Activated CD8-positive, alpha-beta memory T cell treated with anti-CD3 and anti-CD28 coated beads, Interleukin-2, amount 50 U/mL, for 24 hours (primary cell): ENCODE measurements around the gene PTPRF.

Experiments
- DNase-seq: peaks from one replicate; pipeline ENCODE4 v3.0.0-alpha.2; 2020; ENCODE audit errors: extremely low read depth

Gene PTPRF

DNA sequence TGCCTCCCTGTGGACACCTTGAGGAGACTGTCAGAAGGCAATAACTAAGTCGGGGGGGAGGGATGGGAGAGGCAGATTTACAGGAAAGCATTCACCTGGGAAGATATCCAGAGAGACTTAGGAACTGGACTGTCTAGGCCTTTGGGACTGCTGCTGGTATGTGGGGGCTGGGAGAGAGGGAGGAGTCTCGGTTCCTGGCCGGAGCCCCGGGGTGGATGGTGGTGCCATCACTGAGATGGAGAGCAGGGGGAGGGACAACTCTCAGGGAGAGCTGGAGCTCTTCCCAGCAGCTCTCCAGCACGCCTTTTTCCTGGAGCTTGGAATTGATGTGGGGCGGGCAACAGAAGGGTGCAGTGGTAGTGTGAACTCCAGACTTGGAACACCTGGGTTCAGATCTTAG lies 22.1 kb downstream of the PTPRF start:
- no peak for DNase-seq

DNA sequence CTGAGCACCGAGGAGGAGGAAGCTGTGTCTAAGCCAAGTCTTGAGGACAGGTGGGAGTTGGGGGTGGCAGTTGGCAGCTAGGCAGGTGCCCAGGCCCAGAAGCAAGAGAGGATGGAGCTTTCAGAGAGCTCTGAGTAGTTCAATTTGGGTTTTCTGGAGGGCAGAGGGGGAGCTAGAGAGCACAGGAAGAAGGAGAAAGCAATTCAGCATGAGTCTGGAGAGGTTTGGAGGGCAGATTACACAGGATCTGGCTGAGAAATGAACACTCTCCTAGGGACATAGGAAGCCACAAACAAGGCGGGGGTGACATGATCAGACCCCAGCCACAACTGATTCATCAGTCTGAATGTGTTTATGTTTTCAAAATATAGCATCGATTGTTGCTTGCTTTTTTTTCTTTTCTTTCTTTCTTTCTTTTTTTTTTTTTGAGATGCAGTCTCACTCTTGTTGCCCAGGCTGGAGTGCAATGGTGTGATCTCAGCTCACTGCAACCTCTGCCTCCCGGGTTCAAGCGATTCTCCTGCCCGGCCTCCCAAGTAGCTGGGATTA lies 23.8 kb downstream of the PTPRF start:
- no peak for DNase-seq

DNA sequence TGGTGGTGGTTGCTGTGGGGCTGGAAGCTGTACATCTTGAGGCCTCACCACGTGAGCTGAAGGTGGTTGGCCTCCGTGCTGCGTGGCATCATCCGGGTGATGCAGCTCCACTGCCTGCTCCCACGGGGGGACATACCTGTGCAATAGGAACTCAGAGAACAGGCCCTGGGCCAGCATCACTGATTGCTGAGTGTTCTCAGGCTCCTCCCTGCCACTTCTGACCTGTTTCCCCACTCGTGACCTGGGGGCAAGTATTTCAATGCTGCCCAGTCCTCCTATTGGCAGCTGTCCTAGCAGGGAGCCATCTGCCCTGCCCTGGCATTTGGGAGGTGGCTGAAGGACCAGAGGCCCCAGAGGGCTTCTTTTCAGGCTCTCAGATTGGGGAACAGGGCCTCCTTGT lies 26.1 kb downstream of the PTPRF start:
- no peak for DNase-seq

DNA sequence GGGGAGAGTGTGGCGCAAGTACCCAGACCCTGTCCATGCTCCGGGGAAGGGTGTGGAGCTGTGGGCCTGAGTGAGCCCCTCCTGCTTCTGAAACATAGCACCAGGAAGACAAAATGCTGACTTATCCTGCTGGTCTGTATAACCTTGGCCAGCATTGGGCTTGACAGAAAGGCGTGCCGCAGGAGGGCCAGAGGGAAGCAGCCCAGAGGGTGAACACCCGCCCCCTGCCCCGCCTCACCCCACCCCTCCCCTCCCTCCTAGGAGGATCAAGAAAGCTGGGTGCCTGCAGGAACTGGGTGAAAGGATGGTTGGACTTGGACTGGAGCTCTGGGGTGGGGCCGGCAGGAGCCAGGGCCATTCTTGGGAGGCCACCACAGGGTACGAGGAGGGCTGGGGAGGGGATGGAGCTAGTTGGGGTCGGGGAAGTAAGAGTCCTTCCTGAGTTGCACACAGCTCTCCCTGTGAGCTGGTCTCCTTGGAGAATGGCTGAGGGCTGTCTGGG lies 27.1 kb downstream of the PTPRF start:
- DNase-seq: no peak

DNA sequence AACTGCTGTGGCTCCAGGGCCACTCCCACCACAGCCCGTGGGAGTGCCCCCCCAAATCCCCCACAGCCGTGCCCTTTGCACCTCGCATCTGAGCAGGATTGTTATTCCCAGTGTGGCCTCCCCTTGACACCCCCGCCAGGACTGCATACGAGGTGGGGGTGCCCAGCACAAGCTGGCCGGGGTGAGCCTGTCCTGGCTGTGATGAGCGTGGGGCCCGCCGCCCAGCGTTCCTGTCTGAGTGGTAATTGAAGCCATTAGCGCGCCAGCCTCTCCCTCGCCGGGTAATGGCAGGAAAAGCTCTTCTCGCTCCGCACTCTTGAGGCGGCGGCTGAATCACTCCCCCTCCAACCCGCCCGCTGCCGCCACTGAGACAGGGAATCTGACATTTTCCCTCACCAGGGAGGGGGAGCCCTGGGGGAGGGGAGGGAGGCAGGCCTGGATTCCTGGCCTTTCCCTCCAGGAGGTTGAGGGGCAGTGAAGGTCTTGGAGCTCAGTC lies 27.7 kb downstream of the PTPRF start:
- DNase-seq: no peak

DNA sequence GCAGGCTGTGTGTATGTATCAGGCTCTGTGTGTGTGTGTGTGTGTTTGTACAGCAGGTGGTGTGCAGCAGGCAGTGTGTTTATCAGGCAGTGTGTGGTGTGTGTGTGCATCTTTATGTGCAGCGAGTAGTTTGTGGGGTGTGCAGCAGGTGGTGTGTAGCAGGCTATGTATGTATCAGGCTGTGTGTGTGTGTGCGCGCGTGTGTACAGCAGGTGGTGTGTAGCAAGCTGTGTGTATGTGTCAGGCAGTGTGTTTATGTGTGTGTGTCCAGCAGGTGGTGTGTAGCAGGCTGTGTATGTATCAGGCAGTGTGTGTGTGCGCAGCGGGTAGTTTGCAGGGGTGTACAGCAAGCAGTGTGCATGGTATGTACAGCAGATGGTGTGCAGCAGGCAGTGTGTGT lies 29.0 kb downstream of the PTPRF start:
- DNase-seq: no peak

DNA sequence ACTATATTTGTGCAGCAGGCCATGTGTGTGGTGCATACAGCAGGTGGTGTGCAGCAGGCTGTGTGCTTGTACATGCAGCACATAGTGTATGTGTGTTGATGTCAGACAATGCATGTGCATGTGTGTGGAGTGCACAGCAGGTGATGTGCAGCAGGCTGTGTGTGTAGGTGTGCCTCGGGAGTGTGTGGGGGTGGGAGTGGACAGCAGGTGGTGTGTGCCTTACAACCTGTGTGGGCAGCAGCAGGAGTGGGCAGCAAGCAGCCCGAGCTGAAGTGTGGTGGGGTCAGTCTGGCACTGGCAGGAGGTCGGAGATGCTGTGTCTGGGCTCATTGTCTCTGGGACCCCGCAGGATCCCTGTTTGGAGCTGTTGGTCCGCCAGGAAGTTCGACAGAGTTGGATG lies 29.6 kb downstream of the PTPRF start:
- DNase-seq: no peak

DNA sequence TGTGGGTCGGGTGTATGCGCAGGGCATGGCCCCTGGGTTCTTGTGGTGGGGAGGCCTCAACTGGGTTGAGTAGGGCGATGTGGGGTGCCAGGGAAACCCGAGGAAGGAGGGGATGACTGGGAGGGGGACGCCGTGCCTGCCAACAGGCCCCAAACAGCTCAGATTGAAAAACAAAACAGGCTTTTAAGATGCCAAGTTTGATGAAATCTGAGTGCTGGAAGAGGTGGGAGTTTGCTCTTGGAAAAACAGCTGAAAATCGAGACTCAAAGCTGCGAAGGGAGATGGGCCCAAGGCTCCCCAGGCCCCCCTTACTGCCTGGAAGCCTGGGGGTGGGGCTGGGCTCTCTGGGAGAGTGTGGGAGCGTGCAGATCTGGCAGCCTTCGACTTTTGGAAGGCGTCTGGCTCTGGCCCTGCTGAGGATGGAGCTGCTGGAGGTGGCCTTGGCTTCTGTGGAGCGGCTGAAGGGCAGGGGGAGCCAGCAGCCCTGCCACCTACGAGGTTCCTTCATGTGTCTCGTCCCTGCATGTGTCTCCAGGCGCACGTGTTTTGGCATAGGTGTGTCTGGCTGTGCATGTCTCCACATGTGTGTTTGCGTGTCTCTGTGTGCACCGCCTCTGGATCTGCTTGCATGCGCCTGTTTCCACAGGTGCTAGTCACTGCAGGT lies 33.3 kb downstream of the PTPRF start:
- DNase-seq: no peak

DNA sequence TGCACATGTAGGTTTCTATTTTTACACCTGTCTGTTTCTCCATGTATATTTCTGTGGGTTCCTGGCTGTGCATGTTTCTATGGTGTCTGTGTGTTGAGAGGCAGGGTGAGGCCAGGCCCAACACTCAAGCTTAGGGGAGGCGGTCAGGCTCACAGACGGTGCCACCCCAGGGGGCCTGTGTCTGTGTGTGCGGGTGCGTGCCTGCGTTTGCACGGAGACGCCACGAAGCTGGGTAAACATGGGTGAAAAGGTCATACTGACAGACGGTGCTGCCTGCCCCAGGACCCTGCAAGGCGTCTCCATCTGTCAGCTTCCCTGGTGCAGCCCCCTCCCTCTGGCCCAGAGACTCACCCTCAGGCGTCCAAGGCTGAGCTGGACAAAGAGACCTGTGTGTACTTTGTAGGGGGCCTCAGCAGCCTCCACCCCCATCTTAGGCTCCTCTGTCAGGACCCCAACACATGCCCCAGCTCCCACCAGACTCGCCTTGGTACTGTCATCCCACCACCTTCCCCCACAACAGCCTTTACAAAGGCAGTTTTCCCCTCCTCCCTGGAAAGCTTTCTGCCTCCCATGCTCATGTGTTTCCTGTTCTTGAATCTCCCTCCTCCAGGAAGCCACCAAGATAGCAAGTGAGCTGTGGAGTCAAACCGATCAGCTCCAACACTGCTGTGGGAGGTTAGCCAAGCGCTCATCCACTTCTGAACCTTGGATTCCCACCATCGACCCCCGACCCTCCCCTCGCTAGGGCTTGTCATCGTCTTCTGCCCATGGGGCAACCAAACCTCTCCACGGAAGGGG lies 34.1 kb downstream of the PTPRF start:
- no peak for DNase-seq

DNA sequence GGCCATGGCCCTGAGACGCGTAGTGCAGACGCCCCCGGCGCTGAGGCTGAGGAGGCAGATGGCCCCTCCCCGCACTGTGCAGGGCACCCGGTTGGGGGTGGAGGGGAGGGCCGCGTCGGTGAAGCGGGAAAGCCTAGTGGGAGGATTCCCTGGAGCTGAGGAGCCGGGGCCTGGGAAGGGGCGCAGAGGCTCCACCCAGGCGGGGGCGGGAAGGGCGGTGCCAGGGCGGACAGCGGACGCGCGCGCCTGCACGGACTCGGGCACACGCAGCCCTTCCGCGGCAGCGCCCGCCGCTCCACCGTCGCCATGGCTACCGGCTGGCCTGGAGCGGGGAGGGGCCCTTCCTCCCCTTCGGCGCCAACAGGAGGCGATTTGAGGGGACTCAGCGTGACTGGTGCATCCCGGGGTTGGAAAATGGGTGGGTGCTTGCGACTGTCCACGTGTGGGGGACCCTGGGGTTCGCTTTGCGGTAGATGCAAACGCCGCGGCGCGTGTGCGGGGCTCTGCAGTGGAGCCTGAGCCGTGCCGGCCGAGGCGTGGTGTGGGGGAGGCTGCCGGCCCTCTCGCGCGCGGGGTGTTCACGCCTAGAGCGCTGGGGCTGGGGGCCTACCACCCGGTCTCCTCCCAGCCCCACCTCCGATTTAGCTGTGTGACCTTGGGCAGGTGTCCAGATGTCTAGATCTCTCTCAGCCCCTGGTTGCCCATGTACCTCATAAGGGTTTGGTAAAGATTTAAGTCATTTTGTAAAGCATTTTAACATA lies 35.1 kb downstream of the PTPRF start:
- no peak for DNase-seq

DNA sequence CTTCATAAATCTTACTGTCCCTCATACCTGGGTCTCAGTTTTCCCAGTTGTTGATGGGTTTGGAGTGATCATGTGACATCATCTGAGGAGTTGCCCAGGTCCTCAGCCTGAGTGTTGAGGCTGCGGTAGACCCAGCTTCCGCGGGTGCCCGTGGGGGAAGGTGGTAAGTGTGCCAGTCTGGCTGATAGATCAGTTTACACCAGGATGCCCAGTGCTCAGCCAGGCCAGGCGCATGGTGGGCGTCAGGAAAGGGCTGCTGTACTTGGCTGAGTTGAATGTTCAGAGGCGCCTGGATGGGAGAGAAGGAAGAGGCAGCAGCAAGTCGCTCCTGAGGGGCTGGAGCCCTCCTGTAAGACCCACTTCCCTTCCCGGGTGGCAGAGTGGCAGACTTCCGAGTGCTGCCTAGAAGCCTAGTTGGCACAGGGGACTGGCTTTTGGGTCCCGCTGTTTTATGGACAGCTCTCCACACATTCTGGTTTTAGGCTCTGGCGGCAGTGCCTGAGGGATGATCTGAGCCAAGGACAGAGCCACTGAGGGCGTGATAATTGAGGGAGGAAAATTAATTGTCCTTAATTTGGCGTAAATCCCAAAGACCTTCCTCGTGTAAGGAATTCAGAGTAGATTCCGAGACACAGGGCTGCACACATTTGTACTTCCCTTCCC lies 35.8 kb downstream of the PTPRF start:
- DNase-seq: no peak

DNA sequence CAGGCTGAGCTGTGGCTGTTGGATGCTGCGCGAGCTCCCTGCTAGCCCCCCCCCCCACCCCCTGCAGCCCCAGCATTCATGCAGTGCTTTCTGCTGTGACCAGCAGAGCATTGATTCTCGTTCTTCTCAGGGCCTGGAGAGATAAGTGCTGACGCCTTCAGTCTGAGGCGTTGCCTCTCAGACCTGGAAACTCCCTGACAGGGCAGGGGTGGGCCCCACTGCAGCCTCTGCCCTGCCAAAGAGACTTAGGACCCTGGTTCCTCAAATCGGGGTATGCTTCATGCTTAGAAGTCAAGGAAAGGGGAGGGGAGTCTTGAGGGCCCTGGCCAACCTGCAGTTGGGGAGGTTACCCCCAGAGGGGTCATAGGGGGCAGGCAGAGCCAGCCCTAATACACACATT lies 38.5 kb downstream of the PTPRF start:
- DNase-seq: no peak

DNA sequence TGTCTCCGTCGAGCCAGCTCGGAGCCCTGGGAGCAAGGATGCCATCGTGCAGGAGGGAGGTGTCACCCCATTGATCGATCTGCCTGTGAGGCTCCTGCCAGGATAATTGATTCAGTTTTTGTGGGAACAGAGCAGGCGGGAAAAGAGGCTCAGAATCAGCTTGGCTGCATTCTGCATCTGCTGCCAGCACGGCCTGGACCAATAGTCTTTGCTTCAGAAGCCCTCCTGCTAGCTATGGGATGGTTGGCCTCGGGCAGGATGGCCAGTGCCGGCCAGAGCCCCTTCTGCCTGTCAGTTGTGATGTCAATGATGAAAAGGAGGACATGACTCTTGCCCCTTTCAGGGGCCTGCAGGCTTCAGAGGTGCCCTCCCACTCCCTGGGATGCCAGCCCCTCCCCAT lies 39.6 kb downstream of the PTPRF start:
- DNase-seq: no peak

DNA sequence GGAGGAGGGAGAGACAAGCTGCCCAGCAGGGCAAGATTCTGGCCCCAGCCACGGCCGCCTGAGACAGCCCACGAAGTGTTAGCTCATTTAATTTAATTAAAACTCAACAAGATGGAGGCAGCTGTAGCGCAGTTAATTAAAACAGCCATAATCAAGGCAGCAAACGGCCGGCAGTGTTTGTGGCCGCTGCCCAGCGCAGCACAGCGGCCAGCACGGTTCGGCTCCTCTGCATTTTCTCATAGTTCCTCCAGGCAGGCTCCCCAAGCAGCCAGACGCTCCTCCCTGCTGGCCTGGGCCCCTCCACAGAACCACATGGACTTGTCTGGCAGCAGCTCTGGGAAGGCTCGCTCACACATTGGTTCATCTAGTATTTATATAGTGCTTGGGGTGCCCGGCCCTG lies 40.0 kb downstream of the PTPRF start:
- DNase-seq: no peak

DNA sequence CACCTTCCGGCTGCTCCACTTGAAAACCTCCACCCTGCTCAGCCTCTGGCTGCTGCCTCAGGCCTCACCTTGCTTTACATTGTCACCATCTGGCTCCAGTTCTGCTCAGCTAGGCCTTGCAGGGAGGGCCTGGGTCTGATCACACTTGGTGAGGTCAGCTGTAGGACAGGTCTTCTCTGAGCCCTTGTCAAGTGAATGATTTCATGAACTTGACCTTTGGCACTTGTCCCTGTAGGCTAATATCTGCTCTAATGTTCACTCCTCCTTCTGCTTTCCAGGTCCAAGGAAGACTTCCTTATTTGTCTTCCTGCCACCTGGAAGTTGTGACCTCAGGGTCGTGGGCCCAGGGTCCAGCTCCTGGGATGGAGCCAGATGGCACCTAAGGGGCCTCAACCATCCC lies 41.4 kb downstream of the PTPRF start:
- no peak for DNase-seq

DNA sequence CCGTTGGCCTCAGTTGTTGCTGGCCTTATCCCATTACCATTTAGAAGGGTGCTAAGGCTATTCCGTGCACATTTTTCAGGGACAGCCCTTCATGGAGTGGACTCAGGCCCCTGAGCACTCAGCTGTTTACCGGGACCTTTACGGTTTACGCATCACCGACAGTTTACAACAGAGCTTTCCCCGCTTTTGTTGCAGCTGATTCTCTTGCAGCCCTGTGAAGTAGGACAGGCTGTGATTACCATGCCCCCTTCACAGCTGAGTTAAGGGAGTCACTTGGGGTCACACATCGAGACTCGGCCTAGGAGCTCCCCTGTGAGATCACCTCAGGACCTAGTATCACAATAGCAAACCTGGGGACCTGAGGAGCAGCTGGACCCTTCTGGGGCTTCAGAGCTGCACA lies 41.9 kb downstream of the PTPRF start:
- DNase-seq: no peak

DNA sequence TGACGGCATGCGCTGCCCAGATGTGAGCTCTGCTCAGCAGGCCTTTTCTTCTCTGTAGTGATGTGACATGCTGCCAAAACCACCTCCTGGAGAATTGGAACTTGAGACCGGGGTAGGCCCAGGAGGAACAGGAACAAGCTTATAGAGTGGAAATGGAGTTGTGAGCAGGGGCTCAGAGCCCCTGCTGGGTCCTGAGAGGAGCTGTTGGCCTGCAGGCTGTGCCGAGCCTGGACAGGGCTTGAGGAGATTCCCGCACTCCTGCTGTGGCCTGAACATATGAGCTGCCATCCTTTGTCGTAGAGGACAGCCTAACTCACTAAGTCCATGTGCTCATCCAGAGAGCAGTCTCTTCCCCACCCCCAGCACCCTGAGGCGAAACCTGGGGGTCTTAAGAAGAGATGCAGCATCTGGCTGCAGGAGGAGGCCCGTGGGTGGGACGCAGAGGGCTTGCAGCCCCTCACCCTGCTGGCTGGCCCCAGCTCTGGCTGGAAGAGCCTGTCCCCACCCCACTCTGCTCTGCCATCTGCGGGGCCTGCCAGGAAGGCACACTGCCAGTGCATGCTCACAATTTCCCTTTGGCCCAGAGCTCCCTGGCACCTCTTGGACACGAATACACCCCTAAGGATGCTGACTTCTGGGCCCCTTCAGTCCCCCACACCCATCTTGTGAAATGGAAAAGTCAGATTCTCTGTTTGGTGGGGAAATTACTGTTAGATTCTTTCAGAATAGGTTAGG lies 42.5 kb downstream of the PTPRF start:
- no peak for DNase-seq

DNA sequence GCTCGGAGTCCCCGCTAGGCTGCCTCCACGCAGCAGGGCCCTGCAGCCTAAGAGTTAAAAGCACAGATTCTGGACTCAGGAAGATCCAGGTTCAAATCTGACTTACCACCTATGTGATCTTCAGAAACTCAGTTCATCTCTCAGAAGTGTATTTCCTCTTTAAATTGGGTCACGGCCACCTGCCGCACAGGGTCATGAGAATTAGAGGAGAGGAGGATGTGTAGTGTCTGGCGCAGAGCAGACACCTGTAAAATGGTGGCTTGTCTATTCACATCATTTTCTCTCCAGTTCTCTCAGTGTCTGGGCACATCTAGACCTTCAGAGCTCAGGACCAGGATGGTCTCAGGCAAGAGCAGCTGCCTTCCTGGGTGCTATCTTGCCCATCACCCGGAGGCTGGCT lies 45.8 kb downstream of the PTPRF start:
- no peak for DNase-seq

DNA sequence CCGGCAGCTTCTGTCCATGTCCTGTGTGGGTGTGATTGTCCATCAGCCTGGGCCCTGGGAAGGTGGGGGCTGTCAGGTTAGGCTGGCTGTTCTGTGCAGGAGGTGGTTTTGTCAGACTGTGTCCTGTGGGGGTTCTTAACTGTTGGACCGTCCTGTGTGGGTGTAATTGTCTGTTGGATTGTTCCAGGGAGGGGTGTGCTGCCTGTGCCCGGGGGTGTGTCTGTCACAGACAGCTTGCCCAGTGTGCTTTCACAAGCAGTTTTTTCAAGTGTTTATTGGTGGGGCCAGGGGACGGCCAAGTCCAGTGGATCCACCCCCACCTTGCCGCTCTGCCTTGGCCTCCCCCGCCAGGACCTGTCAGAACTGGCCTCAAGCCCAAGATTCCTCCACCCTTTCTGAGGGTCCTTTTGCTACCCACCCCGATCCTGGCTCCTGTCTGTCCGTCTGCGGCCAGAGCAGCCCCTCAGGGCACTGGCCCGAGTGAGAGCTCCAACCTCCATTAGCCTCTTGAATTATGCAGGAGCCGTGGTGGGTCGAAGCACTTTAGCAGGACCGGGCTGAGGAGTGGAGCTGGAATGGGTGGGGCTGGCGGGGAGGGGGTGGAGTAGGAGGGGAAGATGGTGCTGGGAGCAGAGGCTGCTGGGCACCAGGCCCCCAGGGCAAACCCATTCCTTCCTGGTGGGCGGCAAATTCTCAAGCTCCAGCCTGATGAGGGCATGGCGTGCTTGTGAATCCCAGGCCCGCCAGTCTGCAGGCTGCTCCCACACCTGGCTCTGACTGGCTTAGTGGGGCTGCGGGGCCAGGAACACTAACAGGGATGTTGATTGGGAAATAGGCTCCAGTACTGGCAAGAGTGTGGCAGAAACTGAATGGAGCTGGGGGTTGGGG lies 47.2 kb downstream of the PTPRF start:
- DNase-seq: no peak

DNA sequence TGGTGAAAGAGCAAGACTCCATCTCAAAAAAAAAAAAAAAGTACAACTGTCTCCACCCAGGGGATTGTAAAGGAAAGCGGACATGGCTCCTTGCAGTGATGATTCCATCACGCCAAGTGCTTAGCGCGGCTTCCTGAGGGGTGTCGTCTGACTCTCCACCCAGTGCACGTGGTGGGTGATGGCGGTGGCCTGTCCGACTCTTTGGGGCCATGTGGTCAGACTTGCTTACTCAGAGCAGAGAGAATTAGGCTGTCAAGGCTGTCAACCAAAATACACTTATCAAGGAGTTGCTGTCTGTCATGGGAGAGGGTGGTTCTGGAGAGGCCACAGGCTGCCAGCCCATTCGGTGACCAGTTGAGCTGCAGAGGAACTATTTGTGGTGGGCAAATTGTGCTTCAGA lies 49.4 kb downstream of the PTPRF start:
- DNase-seq: no peak
